Measurements from ENCODE around the gene DENND11. TPM values are rescaled to one million over a fixed set of nuclear protein-coding genes. Genes with fewer than 3 reads are reported as not detected.

The DENND11 gene
- total RNA-seq, 2 donors from 2014 or later = 43.2 to 48.7 TPM

DNA sequence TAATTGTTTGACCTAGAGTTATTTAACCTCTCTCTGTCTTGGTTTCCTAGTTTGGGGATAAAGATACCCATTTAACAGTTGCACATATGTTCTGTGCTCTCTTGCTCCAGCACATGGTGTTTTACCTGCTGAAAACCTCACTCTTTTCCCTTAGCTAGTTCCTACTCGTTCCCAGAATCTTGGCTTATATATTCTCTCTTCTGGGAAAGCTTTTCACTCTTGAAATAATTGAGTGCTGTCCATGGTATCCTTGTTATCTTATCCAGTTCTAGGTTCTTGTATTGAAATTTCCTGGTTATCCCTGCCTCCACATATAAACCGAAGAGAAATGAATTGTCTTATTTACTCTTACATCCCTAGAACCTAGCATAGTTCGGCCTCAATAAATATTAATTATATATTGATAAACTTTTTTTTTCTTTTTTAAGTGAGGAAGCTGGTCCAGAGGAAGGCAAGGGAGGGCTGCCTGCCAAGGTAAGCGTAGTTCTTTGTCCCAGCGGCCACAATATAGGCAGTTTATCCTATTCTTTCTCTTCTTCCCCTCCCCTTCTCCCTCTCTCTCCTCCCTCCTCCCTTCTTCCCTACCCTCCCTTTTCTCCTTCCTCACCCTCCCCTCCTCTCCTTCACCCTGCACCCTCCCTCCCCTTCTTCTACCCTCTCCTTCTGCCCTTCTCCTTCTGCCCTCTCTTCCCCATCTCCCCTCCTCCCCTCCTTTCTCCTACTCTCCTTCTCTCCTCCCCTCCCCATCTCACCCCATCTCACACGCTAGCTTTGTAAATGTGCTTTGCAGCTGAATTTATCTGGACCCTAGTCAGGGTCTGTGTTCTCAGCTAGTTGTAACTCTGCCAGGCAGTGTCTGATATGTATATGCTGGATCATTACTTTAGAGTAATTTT lies 14.1 kb upstream of the DENND11 start:
- H3K36me3 Mint-ChIP-seq (ENCODE audit: insufficient read depth in 2 of 2) = no peaks in the 10 kb centered on the region
- H3K4me3 Mint-ChIP-seq = no peak overlapping the region
- ATAC-seq (replicated peaks in 1 of 2) (no peak), DNase-seq (no peak)
- H3K27ac Mint-ChIP-seq = no peak overlapping the region
- peaks cover 5% of the 10 kb centered on the region for H3K4me1 Mint-ChIP-seq (ENCODE audit: low read depth)
- no peaks in the 10 kb centered on the region for H3K27me3 Mint-ChIP-seq (ENCODE audit: low read depth)
- H3K9me3 Mint-ChIP-seq = no peaks in the 10 kb centered on the region

DNA sequence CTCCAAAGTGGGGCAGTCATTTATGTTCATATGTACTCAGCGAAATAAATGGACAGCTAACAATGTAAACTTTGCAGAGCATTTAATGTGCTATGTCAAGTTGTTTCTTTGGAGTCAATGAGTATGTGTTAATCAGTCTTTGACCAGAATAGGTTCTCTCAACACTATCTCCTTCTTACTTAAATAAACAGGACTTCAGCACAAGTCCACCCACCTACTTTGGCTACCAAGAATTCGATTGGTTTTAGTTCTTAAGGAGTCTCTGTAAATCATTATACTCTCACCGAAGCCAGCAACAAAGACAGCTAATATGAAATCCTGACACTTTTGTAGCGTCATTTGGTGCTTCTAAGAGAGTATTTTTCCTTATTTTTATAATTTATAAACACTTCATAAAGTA lies 13.1 kb upstream of the DENND11 start:
- H3K27me3 Mint-ChIP-seq (ENCODE audit: low read depth) = no peaks in the 10 kb centered on the region
- H3K27ac Mint-ChIP-seq = no peak overlapping the region
- no peak overlapping the region for H3K4me3 Mint-ChIP-seq
- no peak for DNase-seq
- H3K4me1 Mint-ChIP-seq (ENCODE audit: low read depth) = peaks cover 5% of the 10 kb centered on the region
- ATAC-seq (replicated peaks in 1 of 2) = no peak
- H3K9me3 Mint-ChIP-seq = no peaks in the 10 kb centered on the region
- no peaks in the 10 kb centered on the region for H3K36me3 Mint-ChIP-seq (ENCODE audit: insufficient read depth in 2 of 2)

GRCh38 chr7:141714571-141714970 lies 12.6 kb upstream of the DENND11 start:
- H3K27me3 Mint-ChIP-seq (ENCODE audit: low read depth) = no peaks in the 10 kb centered on the region
- ATAC-seq (replicated peaks in 1 of 2) = no peak
- H3K27ac Mint-ChIP-seq = no peak overlapping the region
- H3K9me3 Mint-ChIP-seq = no peaks in the 10 kb centered on the region
- no peak for DNase-seq
- H3K36me3 Mint-ChIP-seq (ENCODE audit: insufficient read depth in 2 of 2) = no peaks in the 10 kb centered on the region
- peaks cover 5% of the 10 kb centered on the region for H3K4me1 Mint-ChIP-seq (ENCODE audit: low read depth)
- H3K4me3 Mint-ChIP-seq = no peak overlapping the region

- no peak overlapping the region for H3K27ac Mint-ChIP-seq
- no peaks in the 10 kb centered on the region for H3K9me3 Mint-ChIP-seq
- no peak for DNase-seq
- H3K4me3 Mint-ChIP-seq = no peak overlapping the region
- H3K27me3 Mint-ChIP-seq (ENCODE audit: low read depth) = no peaks in the 10 kb centered on the region
- no peak for ATAC-seq (replicated peaks in 1 of 2)
- H3K4me1 Mint-ChIP-seq (ENCODE audit: low read depth) = peaks cover 5% of the 10 kb centered on the region
- H3K36me3 Mint-ChIP-seq (ENCODE audit: insufficient read depth in 2 of 2) = no peaks in the 10 kb centered on the region
Measured at GRCh38 chr7:141713890-141714289, 11.9 kb upstream of the DENND11 start.

DNA sequence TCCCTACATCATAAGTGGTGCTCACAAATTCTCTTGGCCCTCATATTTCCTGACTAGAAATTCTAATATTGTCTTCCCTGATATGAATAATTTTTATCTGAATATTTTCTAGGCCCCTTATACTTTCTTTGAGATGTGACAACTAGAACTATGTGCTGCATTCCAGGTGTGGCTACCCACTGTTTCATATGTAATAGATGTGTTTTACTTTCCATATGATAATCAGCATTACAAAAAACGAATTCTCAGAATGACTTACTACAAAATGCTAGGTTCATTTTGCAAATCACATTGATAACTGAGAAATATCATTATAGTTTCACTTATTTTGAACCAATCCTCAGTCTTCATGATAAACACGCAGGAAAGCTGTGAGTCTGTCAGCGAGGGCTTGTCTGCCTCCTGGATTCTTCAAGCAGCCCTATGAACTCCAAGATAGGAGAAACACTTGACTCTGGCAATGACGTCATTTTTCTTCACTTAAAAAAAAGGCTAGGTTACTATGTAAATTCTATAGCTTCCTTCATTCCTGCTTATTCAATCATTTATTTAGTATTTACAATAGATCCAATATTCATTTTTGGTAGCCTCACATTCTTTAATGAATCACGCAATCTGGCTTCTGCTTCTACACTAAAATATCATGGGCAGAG lies 10.8 kb upstream of the DENND11 start:
- peak overlapping the region in 1 of 2 donors; percentile 21 for H3K4me3 Mint-ChIP-seq
- no peaks in the 10 kb centered on the region for H3K36me3 Mint-ChIP-seq (ENCODE audit: insufficient read depth in 2 of 2)
- no peak for DNase-seq
- ATAC-seq (replicated peaks in 1 of 2) = peak in 1 of 2 donors; percentile 32
- peaks cover 5% of the 10 kb centered on the region for H3K4me1 Mint-ChIP-seq (ENCODE audit: low read depth)
- no peaks in the 10 kb centered on the region for H3K9me3 Mint-ChIP-seq
- H3K27ac Mint-ChIP-seq = peak overlapping the region; percentile 82
- H3K27me3 Mint-ChIP-seq (ENCODE audit: low read depth) = no peaks in the 10 kb centered on the region

GRCh38 chr7:141710301-141710700 lies 8.3 kb upstream of the DENND11 start:
- Mint-ChIP-seq H3K4me1 (ENCODE audit: low read depth) (peaks cover 5% of the 10 kb centered on the region), H3K27ac (peak overlapping the region; percentile 5), H3K27me3 (ENCODE audit: low read depth) (no peaks in the 10 kb centered on the region), H3K36me3 (ENCODE audit: insufficient read depth in 2 of 2) (no peaks in the 10 kb centered on the region), H3K4me3 (no peak overlapping the region), H3K9me3 (no peaks in the 10 kb centered on the region)
- DNase-seq (no peak), ATAC-seq (replicated peaks in 1 of 2) (no peak)

- Mint-ChIP-seq H3K4me3 (no peak overlapping the region), H3K27me3 (ENCODE audit: low read depth) (no peaks in the 10 kb centered on the region), H3K27ac (no peak overlapping the region), H3K36me3 (ENCODE audit: insufficient read depth in 2 of 2) (no peaks in the 10 kb centered on the region), H3K9me3 (no peaks in the 10 kb centered on the region), H3K4me1 (ENCODE audit: low read depth) (peaks cover 5% of the 10 kb centered on the region)
- DNase-seq = no peak
- ATAC-seq (replicated peaks in 1 of 2) = no peak
Measured at GRCh38 chr7:141709749-141710148, 7.8 kb upstream of the DENND11 start.

GRCh38 chr7:141709318-141709717 lies 7.4 kb upstream of the DENND11 start:
- Mint-ChIP-seq H3K27ac (no peak overlapping the region), H3K36me3 (ENCODE audit: insufficient read depth in 2 of 2) (no peaks in the 10 kb centered on the region), H3K9me3 (no peaks in the 10 kb centered on the region), H3K4me1 (ENCODE audit: low read depth) (peaks cover 5% of the 10 kb centered on the region), H3K27me3 (ENCODE audit: low read depth) (peaks cover under 1% of the 10 kb centered on the region), H3K4me3 (no peak overlapping the region)
- ATAC-seq (replicated peaks in 1 of 2) (no peak), DNase-seq (no peak)

DNA sequence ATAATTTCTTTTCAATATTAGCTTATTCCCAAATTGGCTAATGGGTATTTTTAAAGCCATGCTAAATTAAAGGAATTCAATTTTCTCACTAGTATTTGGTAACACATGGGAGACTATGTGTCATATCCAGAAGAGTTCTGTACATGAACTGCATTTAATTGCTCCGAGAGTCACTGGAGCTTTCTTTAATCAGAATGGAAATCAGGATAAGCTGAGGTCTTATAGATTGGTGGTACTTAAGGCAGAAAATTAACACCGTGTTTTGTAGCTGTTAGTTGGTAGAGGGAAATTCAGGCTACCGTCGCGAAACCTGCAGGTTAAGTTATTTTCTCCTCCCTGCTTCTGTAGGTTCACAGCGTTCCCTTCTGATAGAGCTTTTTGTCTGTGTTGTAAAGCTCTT lies 6.4 kb upstream of the DENND11 start, which contains the start of gene WEE2:
Gene WEE2, plus strand, starts transcription at position 3 of the 400 bp plus-strand sequence. CDS start 406 bp downstream, outside the sequence.
- peaks cover 5% of the 10 kb centered on the region for H3K4me1 Mint-ChIP-seq (ENCODE audit: low read depth)
- no peak for DNase-seq
- no peak within 1 kb of the TSS for H3K27ac Mint-ChIP-seq
- H3K4me3 Mint-ChIP-seq = no peak within 1 kb of the TSS
- ATAC-seq (replicated peaks in 1 of 2) = no peak
- H3K27me3 Mint-ChIP-seq (ENCODE audit: low read depth) = peaks cover 10% of the 10 kb centered on the region
- H3K36me3 Mint-ChIP-seq (ENCODE audit: insufficient read depth in 2 of 2) = no peaks in the 10 kb centered on the region
- no peaks in the 10 kb centered on the region for H3K9me3 Mint-ChIP-seq

- H3K27ac Mint-ChIP-seq = no peak overlapping the region
- ATAC-seq (replicated peaks in 1 of 2) (no peak), DNase-seq (no peak)
- peaks cover 5% of the 10 kb centered on the region for H3K4me1 Mint-ChIP-seq (ENCODE audit: low read depth)
- peaks cover 13% of the 10 kb centered on the region for H3K27me3 Mint-ChIP-seq (ENCODE audit: low read depth)
- no peaks in the 10 kb centered on the region for H3K36me3 Mint-ChIP-seq (ENCODE audit: insufficient read depth in 2 of 2)
- H3K9me3 Mint-ChIP-seq = no peaks in the 10 kb centered on the region
- no peak overlapping the region for H3K4me3 Mint-ChIP-seq
Measured at GRCh38 chr7:141706239-141707064, 4.5 kb upstream of the DENND11 start.

DNA sequence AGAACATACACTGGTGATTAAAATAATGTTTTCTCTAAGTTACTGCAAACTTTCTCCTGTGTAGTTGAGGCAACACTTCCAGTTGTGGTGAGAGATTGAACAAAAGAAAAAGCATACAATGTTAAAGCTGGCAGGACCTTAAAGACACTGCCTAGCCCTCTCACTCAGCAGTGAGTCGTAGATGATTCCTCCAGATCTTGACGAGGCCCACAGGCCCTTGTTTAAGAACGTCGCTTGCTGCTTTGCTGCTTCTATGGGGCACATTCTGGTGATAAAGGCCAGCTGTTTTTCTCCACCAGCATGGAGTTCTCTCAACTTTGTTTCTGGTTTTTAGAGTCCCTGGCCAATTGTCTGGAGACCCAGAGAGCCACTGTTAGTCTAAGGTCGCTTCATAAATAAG lies 2.8 kb upstream of the DENND11 start:
- ATAC-seq (replicated peaks in 1 of 2) (no peak), DNase-seq (no peak)
- no peak overlapping the region for H3K27ac Mint-ChIP-seq
- peaks cover 2 to 4% of the 10 kb centered on the region in 2 donors for H3K36me3 Mint-ChIP-seq (ENCODE audit: insufficient read depth in 2 of 2)
- H3K27me3 Mint-ChIP-seq (ENCODE audit: low read depth) = peaks cover 13% of the 10 kb centered on the region
- no peaks in the 10 kb centered on the region for H3K9me3 Mint-ChIP-seq
- peaks cover 19% of the 10 kb centered on the region for H3K4me1 Mint-ChIP-seq (ENCODE audit: low read depth)
- H3K4me3 Mint-ChIP-seq = no peak overlapping the region

- peaks cover 25% of the 10 kb centered on the region for H3K4me1 Mint-ChIP-seq (ENCODE audit: low read depth)
Measured at GRCh38 chr7:141704112-141704511, 2.1 kb upstream of the DENND11 start.

DNA sequence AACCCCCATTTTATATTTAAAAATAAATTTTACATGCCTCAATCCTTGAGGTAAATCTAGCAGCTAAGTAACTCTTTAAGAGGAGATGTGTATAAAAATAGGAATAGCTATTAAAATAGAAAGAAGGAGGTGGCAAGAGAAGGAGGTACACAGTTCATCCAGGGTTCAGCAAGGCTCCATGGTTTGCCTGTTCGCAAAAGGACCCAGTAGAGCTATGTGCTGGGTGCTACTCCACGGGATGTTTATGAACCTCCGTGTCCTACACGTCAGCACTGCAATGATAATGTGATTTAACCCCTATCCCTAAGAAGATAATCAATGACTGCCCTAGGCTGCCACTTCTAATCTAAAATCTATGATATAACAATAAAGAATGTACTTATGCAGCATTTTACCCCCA lies 926 bp upstream of the DENND11 start:
- Mint-ChIP-seq H3K27me3 (ENCODE audit: low read depth) (peaks cover 13% of the 10 kb centered on the region), H3K4me3 (peak overlapping the region in 1 of 2 donors; percentile 74), H3K36me3 (ENCODE audit: insufficient read depth in 2 of 2) (peaks cover 2 to 4% of the 10 kb centered on the region in 2 donors), H3K9me3 (no peaks in the 10 kb centered on the region), H3K27ac (no peak overlapping the region), H3K4me1 (ENCODE audit: low read depth) (peaks cover 37% of the 10 kb centered on the region)
- ATAC-seq (replicated peaks in 1 of 2) = no peak
- DNase-seq = no peak

More at GRCh38 chr7:141704112-141704511, 2.1 kb upstream of the DENND11 start:
- Mint-ChIP-seq H3K9me3 (no peaks in the 10 kb centered on the region), H3K27me3 (ENCODE audit: low read depth) (peaks cover 13% of the 10 kb centered on the region), H3K4me3 (no peak overlapping the region), H3K36me3 (ENCODE audit: insufficient read depth in 2 of 2) (peaks cover 2 to 4% of the 10 kb centered on the region in 2 donors), H3K27ac (no peak overlapping the region)
- ATAC-seq (replicated peaks in 1 of 2) (no peak), DNase-seq (no peak)
